Activated CD4-positive, alpha-beta T cell treated with anti-CD3 and anti-CD28 coated beads, Interleukin-2, amount 50 U/mL, for 24 hours (primary cell): ENCODE results near the gene PRKAR2B.
"Not testable (repeated sequence)": the region's sequence is repeated elsewhere in the genome, so short reads cannot be mapped to it uniquely, and the experiment has no call there.

ENCODE experiments used
- DNase-seq, 2 donors: peaks; one replicate each; pipeline ENCODE4 v3.0.0-alpha.2; 2020; ENCODE audit warnings: low read depth in 1 of 2, low spot score in 1 of 2

The PRKAR2B gene

DNA sequence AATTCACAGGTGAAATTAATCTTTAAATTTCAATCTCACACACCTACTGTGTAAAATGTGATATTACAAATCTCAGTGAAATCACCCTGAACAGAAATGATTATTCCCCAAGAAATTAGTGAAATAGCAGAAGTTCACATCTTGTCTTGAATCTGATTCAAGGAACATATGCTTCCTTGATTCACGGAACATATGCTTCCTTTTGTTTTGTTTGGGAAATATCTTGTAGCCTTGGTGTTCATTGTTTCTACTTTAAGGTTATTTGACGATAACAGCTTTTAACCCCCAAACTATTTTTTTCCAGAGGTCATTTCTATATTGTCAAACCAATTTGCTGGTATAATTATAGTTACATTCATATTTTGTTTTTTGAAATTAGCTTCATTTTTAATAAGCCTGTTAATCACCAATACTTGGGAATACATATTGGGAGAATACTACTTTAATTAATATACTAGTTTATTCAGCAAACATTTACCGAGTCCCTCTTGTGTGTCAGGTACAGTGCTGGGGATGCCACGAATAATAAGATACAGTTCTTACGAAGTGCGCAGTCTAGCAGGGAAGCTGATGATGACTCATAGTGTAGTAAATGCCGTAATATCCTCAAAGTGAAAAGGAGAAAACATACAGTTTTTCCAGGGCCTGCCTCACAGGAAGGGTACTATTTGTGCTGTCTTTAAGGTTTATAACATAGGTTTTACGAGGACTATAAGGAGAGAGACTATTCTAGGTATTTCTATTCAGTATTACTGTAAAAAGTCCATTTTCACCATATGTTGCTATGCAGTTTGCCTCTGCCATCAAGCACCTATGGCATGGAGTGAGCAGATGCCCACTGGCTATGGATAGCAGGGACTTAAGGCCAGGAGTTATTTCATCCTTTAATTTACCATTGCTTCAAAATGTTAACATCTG, 32.5 kb downstream of the PRKAR2B start:
- no peak for DNase-seq

DNA sequence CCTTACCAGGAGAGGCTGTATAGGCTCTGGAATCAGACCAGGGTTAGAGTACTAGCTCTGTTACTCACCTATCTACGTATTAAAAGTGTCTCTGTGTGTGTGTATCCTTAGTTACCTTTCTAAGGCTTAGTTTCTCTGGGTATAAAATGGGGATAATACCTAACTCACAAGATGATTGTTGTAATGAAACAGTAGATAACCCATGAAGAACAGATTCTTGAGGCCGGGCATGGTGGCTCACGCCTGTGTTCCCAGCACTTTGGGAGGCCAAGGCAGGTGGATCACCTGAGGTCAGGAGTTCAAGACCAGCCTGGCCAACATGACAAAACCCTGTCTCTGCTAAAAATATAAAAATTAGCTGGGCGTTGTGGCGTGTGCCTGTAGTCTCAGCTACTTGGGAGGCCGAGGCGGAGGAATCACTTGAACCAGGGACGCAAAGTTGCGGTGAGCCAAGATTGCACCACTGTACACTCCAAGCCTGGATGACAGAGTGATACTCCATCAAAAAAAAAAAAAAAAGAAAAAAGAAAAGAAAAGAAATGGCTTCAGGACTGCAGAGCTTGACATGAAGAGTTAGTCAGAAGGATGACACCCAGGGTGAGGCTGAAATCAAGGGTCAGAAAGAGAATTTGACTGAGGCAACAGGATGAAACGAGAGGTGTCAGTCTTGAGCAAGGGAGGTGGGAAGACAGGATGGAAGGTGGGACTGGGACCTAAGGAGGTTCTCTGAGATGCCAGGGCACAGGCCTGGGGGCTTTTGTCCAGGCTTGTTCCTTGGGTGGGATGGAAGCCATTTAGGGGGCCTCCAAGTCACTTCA, 33.4 kb downstream of the PRKAR2B start:
- no peak for DNase-seq

DNA sequence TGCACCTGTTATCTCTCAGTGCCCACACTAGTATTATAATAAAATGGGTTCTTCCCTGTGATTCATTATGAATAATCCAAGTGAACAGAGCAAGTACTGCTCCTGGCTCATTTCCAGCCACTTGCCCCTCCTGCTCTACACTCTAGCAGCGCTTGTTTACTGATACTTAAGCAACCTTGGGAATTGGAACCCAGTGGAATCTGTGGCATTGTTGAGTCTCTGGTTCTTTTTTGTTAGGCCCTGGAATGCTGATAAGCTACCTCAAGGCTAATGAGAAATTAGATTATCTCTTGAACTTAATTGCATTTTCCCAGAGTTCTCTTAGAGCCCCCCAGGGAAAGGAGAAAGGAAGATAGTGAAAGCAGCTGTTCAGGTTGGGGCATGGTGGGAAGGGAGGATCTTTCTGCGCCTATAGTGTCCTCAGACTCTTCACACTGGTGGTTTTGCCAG, 34.0 kb downstream of the PRKAR2B start:
- DNase-seq, result no peak

DNA sequence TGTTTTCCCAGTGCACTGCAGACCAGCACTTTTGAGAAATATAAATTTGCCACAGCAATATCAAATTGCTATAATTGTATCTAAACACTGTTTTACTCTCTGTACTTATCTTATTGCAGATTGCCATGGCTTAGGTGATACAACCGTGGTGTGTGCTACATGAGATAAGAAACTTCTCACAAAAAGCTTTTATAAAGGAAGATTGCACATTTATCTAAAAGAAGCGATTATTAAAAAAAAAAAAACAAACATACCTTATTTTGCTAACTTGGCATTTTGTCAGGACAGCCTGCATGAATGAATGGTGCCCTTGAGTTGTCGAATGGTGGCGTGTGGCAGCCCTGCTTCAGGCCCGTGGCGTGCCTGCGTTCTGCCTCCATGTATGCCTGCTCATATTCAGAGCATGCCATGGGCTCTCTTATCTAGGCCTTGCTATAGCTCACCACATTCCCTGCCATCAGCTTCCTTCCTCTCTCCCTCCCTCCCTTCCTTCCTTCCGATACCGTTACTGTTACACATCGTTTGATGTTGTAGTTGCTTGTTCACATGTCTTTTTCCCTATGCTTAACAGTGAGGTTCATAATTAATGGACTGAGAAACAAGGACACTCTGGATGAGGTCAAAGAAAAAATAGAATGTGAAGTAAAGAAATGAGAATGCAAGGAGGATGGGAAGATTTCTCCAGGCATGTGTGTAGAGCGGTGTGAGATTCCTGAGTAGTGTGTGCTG, 34.9 kb downstream of the PRKAR2B start:
- no peak for DNase-seq

DNA sequence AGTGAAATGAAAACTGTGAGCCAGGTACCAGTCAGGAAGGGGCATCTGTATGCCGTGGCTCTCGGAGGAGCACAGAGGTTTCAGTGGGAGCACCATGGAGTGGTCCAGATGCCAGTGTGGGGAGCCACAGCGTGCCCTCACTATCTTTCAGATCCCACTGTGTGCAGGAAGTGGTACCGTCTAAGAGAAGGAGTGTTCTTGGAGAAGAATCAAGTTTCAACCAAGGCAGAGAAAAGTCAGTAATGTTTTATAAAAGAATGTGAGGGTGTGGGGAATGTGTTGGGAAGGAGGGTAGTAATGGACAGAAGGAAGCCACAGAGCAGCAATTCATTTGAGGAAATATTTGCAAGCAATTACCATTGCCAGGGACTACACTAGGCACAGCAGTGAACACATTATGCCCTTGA, 35.6 kb downstream of the PRKAR2B start:
- no peak for DNase-seq

DNA sequence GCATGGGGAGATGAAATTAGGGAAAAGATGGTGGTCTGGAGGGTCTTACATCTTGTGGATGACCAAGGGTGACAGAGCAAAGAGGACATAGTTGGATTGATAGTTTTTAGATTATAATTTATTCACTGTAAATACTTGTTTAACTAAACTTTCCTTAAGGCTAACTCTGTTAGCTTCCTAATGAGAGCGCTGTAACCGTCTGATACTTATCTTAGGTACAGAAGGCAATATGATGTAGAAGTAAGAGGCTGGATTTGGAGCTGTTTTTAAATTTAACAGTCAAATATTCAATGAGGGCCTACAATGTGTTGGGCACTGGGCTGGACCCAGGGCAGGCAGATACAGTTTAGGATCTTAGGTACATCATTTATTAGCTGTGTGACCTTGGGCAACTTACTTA, 36.0 kb downstream of the PRKAR2B start:
- DNase-seq, result no peak

DNA sequence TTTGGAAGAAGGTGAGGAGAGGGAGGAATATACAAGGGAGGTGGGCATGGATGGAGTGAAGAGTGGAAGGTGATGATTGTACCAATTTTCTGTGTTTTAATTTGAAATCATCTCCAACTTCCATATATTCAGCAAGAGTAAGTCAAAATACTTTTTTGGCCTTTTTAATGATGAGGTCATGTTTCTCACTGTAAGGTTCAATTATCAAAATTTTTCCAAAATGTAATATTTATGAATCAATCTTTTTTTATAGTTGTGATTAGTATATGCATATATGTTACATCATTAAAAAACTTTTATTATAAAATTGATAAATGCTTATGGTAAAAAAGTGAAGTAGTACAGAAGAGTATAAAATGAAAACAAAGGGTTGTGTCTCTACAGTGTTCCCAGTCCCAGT, 40.7 kb downstream of the PRKAR2B start:
- no peak for DNase-seq

DNA sequence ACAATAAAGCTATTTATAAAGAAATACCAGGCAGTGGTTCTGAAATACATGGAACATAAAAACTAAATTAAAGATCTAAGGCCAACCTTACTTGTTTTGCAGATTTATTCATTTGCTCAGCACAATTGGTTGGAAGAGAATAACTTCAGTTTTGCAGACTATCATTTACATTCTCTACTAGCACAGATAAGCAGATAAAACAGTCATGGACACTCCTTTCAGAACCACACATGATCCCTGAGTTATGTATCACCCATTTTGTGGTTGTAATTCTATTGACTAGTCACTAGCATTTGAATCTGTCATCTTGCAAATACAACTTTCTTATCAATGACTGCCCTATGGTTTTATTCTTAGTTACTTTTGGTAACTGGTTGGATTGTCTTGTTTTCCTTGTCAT, 45.1 kb downstream of the PRKAR2B start:
- DNase-seq, result no peak

DNA sequence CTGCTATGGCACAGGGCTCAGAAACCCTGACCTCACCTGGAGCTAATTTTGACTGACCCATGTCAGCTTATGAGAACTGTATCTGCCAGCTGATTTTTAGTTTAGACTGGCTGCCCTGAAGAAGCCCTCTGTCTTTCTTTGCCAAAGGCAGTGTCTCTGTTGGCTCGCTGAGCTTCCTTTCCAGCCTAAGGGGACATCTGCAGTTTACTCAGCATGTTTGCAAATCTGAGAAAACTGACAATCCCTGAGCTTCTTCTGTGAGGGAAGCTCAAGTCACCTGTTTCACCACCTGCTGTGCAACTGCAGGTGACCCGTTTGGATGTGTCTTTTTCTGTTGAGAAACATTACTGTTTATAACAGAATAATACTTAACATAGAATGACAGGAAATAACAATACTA, 46.0 kb downstream of the PRKAR2B start:
- no peak for DNase-seq

DNA sequence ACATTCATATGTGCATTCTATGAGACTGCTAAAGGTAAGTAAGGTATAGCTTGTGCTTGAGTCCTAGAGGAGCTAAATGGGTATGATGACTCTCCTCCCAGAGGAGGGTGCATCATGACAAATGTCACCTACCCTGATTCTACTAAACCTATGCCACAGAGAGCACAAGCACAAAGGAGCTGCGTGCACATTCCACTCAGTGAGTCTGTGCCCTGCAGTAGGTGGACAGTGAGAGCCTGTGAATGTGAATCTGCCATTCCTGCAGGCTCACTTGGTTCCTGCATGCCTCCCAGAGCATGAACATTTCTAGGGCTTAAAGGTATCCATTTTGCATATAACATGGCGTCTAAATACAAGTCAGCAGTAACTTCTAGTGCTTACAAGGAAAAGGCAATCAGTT, 46.8 kb downstream of the PRKAR2B start:
- no peak for DNase-seq

DNA sequence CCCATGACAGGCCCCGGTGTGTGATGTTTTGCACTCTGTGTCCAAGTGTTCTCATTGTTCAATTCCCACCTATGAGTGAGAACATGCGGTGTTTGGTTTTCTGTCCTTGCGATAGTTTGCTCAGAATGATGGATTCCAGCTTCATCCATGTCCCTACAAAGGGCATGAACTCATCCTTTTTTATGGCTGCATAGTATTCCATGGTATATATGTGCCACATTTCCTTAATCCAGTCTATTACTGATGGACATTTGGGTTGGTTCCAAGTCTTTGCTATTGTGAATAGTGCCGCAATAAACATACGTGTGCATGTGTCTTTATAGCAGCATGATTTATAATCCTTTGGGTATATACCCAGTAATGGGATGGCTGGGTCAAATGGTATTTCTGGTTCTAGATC, 49.2 kb downstream of the PRKAR2B start:
- not testable (repeated sequence) for DNase-seq

DNA sequence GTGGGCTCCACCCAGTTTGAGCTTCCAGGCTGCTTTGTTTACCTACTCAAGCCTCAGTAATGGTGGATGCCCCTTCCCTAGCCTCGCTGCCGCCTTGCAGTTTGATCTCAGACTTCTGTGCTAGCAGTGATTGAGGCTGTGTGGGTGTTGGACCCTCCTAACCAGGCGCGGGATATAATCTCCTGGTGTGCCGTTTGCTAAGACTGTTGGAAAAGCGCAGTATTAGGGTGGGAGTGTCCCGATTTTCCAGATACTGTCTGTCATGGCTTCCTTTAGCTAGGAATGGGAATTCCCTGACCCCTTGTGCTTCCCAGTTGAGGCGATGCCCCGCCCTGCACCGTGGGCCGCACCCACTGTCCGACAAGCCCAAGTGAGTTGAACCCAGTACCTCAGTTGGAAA, 54.6 kb downstream of the PRKAR2B start:
- not testable (repeated sequence) for DNase-seq

DNA sequence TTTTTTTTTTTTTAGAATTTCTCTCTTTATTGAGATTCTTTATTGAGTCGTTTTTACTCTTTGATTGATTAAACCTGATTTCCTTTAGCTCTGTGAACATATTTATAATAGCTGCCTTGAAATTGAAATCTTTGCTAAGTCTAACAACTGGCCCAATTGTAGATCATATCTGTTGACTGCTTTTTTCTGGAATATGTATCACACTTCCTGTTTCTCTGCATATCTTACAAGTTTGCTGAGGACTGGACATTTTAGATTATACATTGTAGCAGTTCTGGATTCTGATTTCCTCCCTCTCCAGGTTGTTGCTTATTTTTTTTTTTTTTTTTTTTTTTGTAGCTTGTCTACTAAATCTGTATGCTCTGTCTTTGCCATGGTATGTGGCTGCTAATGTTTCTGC, 56.3 kb downstream of the PRKAR2B start:
- no peak for DNase-seq

DNA sequence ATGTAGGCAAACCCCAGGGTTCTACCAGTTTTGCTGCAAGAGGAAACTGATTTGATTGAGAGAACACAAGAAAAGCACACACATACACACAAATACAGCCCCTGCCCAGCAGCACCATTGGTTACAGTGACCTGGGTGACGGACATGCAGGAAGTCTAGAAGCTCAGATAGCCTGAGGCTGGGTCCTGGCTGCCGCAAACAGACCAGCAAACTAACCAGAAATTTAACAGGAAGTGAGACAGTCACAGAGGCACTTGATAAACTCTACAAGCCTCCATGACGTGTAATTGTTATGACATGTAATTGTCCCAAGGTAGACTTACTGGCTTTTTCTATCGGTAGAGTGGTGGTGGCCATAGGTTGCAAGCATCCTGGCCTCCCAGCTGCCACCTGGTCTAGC, 58.9 kb downstream of the PRKAR2B start:
- no peak for DNase-seq

DNA sequence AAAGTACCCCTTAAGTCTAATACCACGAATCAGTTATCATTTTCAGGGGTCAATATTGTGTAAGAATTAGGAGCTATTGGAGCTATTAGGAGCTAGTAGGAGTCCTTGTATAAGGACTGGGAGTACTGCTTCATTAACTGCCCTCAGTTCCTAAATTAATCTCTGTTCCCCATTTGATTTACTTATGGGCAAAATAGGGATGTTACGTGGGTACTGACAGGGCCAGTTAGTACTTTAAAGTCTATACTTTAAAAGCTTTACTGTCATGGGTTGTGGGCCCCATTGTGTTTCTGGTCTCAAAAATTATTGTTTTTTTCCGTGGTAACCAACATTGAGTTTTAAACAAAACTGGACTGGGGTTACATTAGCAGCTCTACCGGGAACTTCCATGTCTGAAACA, 60.3 kb downstream of the PRKAR2B start:
- DNase-seq, result no peak

DNA sequence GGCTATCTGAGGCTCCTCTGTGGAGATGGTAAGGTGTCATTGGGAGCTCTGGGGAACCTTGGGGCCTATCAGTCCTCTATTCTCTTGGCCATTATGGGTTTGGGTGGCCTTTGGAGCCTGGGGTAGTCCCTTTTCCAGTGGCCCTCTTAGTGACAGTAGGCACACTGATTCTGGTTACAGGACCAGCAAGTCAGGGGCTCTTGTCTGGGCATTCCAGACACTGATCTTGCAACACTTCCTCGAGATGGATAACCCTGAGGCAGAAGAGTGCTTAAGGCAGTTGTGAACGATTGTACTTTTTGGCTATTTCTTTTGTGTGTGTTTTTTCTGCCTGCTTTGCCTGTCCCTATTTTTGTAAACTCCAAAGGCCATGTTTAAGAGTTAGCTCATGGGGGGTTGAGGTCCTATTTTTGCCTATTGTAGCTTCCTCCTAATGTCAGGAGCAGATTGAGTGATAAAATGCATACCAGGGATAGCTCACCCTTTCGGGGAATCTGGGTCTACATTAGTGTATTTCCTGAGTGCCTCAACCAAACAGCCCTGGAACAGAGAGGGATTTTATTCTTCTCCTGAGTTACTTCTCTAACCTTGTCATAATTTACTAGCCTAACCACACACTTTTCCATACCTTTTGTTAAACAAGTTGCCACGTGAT, 61.2 kb downstream of the PRKAR2B start:
- no peak for DNase-seq

DNA sequence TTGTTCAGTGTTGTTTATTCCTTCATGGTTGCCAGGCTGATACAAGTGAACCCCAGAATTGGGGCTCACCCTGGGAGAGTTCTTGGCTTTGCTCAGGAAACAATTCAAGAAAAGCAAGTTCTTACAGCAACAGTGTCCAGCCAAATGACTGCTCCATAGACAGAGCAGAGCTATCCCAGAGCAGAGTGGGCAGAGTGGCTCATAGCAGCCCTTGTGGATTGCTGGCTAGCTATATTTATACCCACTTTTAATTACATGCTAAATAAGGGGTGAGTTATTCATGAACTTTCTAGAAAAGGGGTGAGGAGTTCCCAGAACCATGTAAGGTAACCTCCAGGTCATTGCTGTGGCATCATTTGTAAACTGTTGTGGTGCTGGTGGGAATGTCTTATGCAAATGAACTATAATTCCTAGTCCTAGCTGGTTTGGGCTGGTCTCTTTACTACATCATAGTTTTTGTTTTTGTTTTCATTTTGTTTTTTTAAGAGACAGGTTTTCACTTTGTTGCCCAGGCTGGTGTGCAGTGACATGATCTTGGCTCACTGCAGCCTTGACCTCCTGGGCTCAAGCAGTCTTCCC, 64.4 kb downstream of the PRKAR2B start:
- DNase-seq, result no peak

DNA sequence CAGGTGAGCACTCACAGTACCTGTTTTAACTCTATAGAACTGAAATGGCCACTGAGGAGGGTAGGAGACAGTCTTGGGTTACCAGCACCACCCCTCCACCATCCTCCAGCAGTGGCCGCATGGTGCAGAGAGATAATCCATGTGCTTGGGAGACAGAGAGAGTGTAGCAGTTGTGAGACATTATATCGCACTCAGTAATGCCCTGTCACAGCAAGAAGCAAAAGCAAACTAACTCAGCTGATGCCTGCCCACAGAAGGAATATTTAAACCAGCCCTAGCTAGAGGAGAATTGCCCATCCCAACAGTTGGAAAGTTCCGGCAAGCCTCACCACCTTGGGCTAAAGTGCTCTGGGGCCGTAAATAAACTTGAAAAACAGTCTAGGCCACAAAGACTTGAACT, 65.5 kb downstream of the PRKAR2B start:
- no peak for DNase-seq

DNA sequence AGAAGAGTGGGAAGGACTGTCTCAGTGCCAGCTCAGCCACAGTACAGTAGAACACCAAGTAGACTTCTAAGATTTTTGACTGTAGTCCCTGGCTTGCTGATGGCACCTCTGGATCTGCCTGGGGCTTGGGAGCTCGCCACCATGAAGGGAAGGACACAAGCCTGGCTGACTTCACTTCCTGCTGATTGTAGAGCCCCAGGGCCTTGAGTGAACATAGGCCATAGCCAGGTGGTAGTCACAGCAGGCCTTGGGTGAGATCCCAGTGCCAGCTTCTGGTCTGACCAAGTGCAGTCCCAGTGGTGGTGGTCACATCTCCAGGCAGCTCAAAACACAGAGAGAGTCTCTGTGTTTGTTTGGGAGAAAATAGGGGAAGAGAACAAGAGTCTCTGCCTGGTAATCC, 66.7 kb downstream of the PRKAR2B start:
- DNase-seq, result no peak

DNA sequence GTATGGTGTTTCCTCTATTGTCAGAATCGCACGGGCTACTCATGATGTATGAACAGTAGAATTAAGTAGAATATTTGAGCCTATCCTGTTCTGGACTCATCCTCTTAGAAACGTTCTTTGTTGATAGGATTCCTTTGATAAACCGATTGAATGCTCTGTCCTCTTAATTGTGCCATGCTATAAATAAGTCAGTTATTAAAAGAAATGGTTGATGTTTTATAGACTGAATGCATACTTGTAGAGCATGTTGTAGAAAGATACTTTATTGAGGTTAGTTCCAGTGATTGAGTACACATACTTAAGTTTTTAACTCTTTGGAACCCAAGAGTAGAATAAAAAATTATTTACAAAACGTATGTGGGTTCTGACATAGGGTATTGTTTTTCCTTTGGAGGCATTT, 69.4 kb downstream of the PRKAR2B start:
- no peak for DNase-seq

DNA sequence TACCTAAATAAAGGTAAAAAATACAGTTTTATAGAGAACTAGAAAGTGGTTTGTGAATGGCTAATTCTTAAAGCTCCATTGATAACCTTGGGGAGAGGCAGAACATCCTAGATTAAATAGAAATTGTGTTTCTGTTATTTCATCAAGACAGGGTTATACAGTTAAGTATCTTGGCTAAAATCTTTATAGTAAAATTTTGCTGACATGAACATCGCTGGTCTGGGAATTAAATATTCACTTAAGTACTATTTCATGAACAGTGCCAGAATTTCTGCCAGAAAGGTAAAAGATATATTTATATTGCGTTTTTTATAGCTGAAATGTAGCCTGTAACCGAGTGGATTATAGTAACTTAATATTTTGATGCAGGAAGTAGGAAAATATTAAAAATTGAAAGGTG, 70.6 kb downstream of the PRKAR2B start:
- no peak for DNase-seq
